HepG2 (cell line): ENCODE measurements around the gene DNAJC7. TPM values are rescaled to one million over a fixed set of nuclear protein-coding genes. Genes with fewer than 3 reads are reported as not detected.

Experiments used
- AHR ChIP-seq: IDR thresholded peaks from 2 replicates; pipeline ENCODE4 v1.6.1; 2018; ENCODE audit warnings: missing genetic modification reagents, missing compliant biosample characterization
- EP300 ChIP-seq, 3 experiments: sonication (generic) in 1 of 3; formaldehyde crosslinking in 1 of 3; IDR thresholded peaks; 2 replicates each; pipeline versions ENCODE4 v1.5.1 to v1.6.1; 2011 to 2020; ENCODE audit warnings: low read depth in 2 of 3, low read length in 2 of 3, borderline replicate concordance in 1 of 3, improper control_type of control experiment in 1 of 3, mild to moderate bottlenecking in 1 of 3, missing genetic modification reagents in 1 of 3, moderate library complexity in 1 of 3
- FOXJ3 ChIP-seq: sonication (generic); formaldehyde crosslinking; IDR thresholded peaks from 2 replicates; pipeline ENCODE4 v1.4.0; 2020; ENCODE audit warnings: missing genetic modification reagents, mild to moderate bottlenecking, borderline replicate concordance
- FOXO1 ChIP-seq: sonication (generic); formaldehyde crosslinking; IDR thresholded peaks from 2 replicates; pipeline ENCODE4 v1.4.0; 2020; ENCODE audit warnings: missing genetic modification reagents
- GMEB2 ChIP-seq: IDR thresholded peaks from 2 replicates; pipeline ENCODE4 v1.6.1; 2016; ENCODE audit warnings: missing biosample characterization, missing genetic modification reagents, low read depth
- JUNB ChIP-seq: sonication (generic); formaldehyde crosslinking; IDR thresholded peaks from 2 replicates; pipeline ENCODE4 v1.8.0; 2022; ENCODE audit warnings: missing genetic modification reagents, mild to moderate bottlenecking, borderline replicate concordance
- LBX2 ChIP-seq: sonication (generic); formaldehyde crosslinking; IDR thresholded peaks from 2 replicates; pipeline ENCODE4 v1.5.0; 2020; ENCODE audit warnings: missing genetic modification reagents, mild to moderate bottlenecking, borderline replicate concordance
- LRRFIP1 ChIP-seq: sonication (generic); formaldehyde crosslinking; conservative IDR thresholded peaks from 2 replicates; pipeline ENCODE4 v1.4.0; 2020; ENCODE audit warnings: missing genetic modification reagents
- NONO ChIP-seq, 2 experiments: fragments of 450-650 bp in 1 of 2; sonication (generic) in 1 of 2; formaldehyde crosslinking in 1 of 2; IDR thresholded peaks in 1 of 2; conservative IDR thresholded peaks in 1 of 2; 2 replicates each; pipeline versions ENCODE4 v1.6.1 to v1.8.0; 2017 to 2022; ENCODE audit warnings: mild to moderate bottlenecking in 1 of 2, missing genetic modification reagents in 1 of 2, moderate library complexity in 1 of 2
- REXO4 ChIP-seq: sonication (generic); formaldehyde crosslinking; IDR thresholded peaks from 2 replicates; pipeline ENCODE4 v1.8.0; 2022; ENCODE audit warnings: missing genetic modification reagents, mild to moderate bottlenecking, borderline replicate concordance
- SPEN ChIP-seq: sonication (generic); formaldehyde crosslinking; IDR thresholded peaks from 2 replicates; pipeline ENCODE4 v1.5.1; 2020; ENCODE audit warnings: low read depth, mild to moderate bottlenecking, missing genetic modification reagents
- TAF1 ChIP-seq: sonication (generic); formaldehyde crosslinking; IDR thresholded peaks from 2 replicates; pipeline ENCODE4 v1.4.0; 2020; ENCODE audit warnings: missing genetic modification reagents
- TCF7 ChIP-seq: sonication (generic); IDR thresholded peaks from 2 replicates; pipeline ENCODE4 v1.6.1; 2016; ENCODE audit warnings: antibody characterized with exemption, low read depth
- XRCC5 ChIP-seq: fragments of 200-400 bp; formaldehyde crosslinking; optimal IDR thresholded peaks from 2 replicates; pipeline ENCODE3; 2017; ENCODE audit warnings: mild to moderate bottlenecking, low read length
- ZNF101 ChIP-seq: sonication (generic); formaldehyde crosslinking; IDR thresholded peaks from 2 replicates; pipeline ENCODE4 v1.4.0; 2020; ENCODE audit warnings: mild to moderate bottlenecking, low read depth, missing genetic modification reagents, borderline replicate concordance
- ZNF263 ChIP-seq: sonication (generic); formaldehyde crosslinking; IDR thresholded peaks from 2 replicates; pipeline ENCODE4 v1.4.0; 2020; ENCODE audit warnings: missing genetic modification reagents
- ZNF33A ChIP-seq: sonication (generic); formaldehyde crosslinking; IDR thresholded peaks from 2 replicates; pipeline ENCODE4 v1.5.1; 2020; ENCODE audit warnings: missing genetic modification reagents, mild to moderate bottlenecking, moderate library complexity, borderline replicate concordance
- ZNF446 ChIP-seq: sonication (generic); formaldehyde crosslinking; IDR thresholded peaks from 2 replicates; pipeline ENCODE4 v1.5.0; 2020; ENCODE audit warnings: mild to moderate bottlenecking, missing genetic modification reagents
- ZNF451 ChIP-seq: sonication (generic); formaldehyde crosslinking; IDR thresholded peaks from 2 replicates; pipeline ENCODE4 v1.5.0; 2020; ENCODE audit warnings: mild to moderate bottlenecking, missing genetic modification reagents
- ZNF770 ChIP-seq: sonication (generic); formaldehyde crosslinking; IDR thresholded peaks from 2 replicates; pipeline ENCODE4 v1.5.0; 2020; ENCODE audit warnings: mild to moderate bottlenecking, missing genetic modification reagents
- ZNF792 ChIP-seq: IDR thresholded peaks from 2 replicates; pipeline ENCODE4 v1.6.1; 2016
- polyA plus RNA-seq, 8 experiments: library from polyadenylated mRNA; depleted of rRNA in 3 of 8; stranded (reverse) in 7 of 8; unstranded in 1 of 8; fragments of >200 nt; fragmentation: Illumina TruSeq in 4 of 8; extraction: Trizol in 4 of 8; gene quantifications; 2 replicates each; pipeline versions ENCODE4 v1.2.1 to v1.2.3, GENCODE V29; 2011 to 2016; ENCODE audit warnings: low read depth in 4 of 8, missing spikeins in 1 of 8, mixed read lengths in 1 of 8; ENCODE audit not compliant: insufficient read depth in 1 of 8
- total RNA-seq, 5 experiments: library from RNA; depleted of rRNA; stranded (reverse); fragments of >200 nt; fragmentation: Illumina TruSeq; extraction: Trizol; gene quantifications; 2 replicates each; pipeline ENCODE4 v1.2.3, GENCODE V29; 2016; ENCODE audit warnings: low read depth in 1 of 5

The DNAJC7 gene
- total and polyA plus RNA-seq, 2 of the 13 experiments (the other 11 are each of a cell fraction or from before 2014, with no cell fraction given), result 47.7 to 132 TPM

- peak; percentile 79 for TF ChIP-seq ZNF770
- TF ChIP-seq REXO4 (CRISPR knock-in tag), result no peak
- TF ChIP-seq LBX2 (CRISPR knock-in tag), result peak; percentile 31; the same call in 1 of the 2 replicates
- TF ChIP-seq ZNF101 (CRISPR knock-in tag), result peak; percentile 92; the same call in 1 of the 2 replicates
- TF ChIP-seq FOXJ3 (CRISPR knock-in tag), result peak; percentile 76; the same call in 1 of the 2 replicates
- TF ChIP-seq JUNB (CRISPR knock-in tag), result no peak
- peak; percentile 85 for TF ChIP-seq SPEN (CRISPR knock-in tag)
- no peak for TF ChIP-seq TCF7
- peak; percentile 88 for TF ChIP-seq AHR (CRISPR knock-in tag)
- TF ChIP-seq FOXO1 (CRISPR knock-in tag), result peak; percentile 29
- peak; percentile 59; the same call in 1 of the 2 replicates for TF ChIP-seq GMEB2
- peak in 1 of 2 experiments; percentile 68; a peak in 2 of 4 replicates for TF ChIP-seq EP300 (IDR thresholded peaks at IDR 0.05; ENCODE audit: low read depth in 2 of 2, low read length in 2 of 2)
- peak; percentile 63; the same call in 1 of the 2 replicates for TF ChIP-seq EP300 (CRISPR knock-in tag; IDR thresholded peaks at IDR 0.05; ENCODE audit: borderline replicate concordance)
- no peak for TF ChIP-seq LRRFIP1 (CRISPR knock-in tag)
- TF ChIP-seq NONO (IDR thresholded peaks at IDR 0.05), result no peak
- peak; percentile 95 for TF ChIP-seq NONO (CRISPR knock-in tag; conservative IDR thresholded peaks at IDR 0.05)
- TF ChIP-seq ZNF792, result peak; percentile 96
- peak; percentile 81 for TF ChIP-seq XRCC5
- TF ChIP-seq ZNF263 (CRISPR knock-in tag), result peak; percentile 55
- TF ChIP-seq TAF1, result peak; percentile 100
- TF ChIP-seq ZNF33A (CRISPR knock-in tag), result peak; percentile 93; the same call in 1 of the 2 replicates
- TF ChIP-seq ZNF451, result peak; percentile 68; the same call in 1 of the 2 replicates
- TF ChIP-seq ZNF446 (CRISPR knock-in tag), result peak; percentile 90; the same call in 1 of the 2 replicates
Observed at GRCh38 chr17:42016941-42017865, at the start of gene DNAJC7 (continued).
